Thyroid gland (tissue), 4 donors: Measurements from ENCODE around the gene CPNE9. TPM values are rescaled to one million over a fixed set of nuclear protein-coding genes. Genes with fewer than 3 reads are reported as not detected.
"Not testable (repeated sequence)": the region's sequence is repeated elsewhere in the genome, so short reads cannot be mapped to it uniquely, and the experiment has no call there.

Source experiments
- DNase-seq, 2 donors: peaks; one replicate each; pipeline ENCODE4 v3.0.0-alpha.2; 2019
- H3K27ac ChIP-seq, 3 donors: fragments of 200-600 bp; sonication (generic); 1 replicate in 2 of 3; 2 replicates in 1 of 3; pipeline ENCODE4 v1.5.1; 2016 to 2019; ENCODE audit warnings: mild to moderate bottlenecking in 1 of 3, moderate library complexity in 1 of 3
- H3K27me3 ChIP-seq: fragments of 200-600 bp; sonication (generic); one replicate; pipeline ENCODE4 v1.5.1; 2019
- H3K36me3 ChIP-seq, 2 donors: fragments of 200-600 bp; sonication (generic); one replicate each; pipeline ENCODE4 v1.5.1; 2016 to 2019
- H3K4me1 ChIP-seq, 2 donors: fragments of 200-600 bp; sonication (generic); one replicate each; pipeline ENCODE4 v1.5.1; 2017 to 2019
- H3K4me3 ChIP-seq, 3 donors: fragments of 200-600 bp; sonication (generic); replicated peaks in 1 of 3; 1 replicate in 2 of 3; 2 replicates in 1 of 3; pipeline ENCODE4 v1.5.1; 2016; ENCODE audit warnings: mild to moderate bottlenecking in 1 of 3
- H3K9me3 ChIP-seq: fragments of 200-600 bp; sonication (generic); one replicate; pipeline ENCODE4 v1.5.1; 2017
- POLR2A ChIP-seq, 2 donors: fragments of 450-650 bp; IDR thresholded peaks; one replicate each; pipeline ENCODE4 v1.6.1; 2017; ENCODE audit warnings: antibody characterized with exemption in 2 of 2, mild to moderate bottlenecking in 2 of 2, moderate library complexity in 1 of 2
- WGBS, 2 donors: methylation state at CpG; one replicate each; pipeline ENCODE4 v1.1.5; 2017; 5-methylcytosine and 5-hydroxymethylcytosine counted together
- intact Hi-C: fragments of 100-400 bp; cut with DNase I; formaldehyde crosslinking; loops from one replicate; pipeline ENCODE4 v1.15.1; 2023
- total RNA-seq, 4 donors: library from RNA; depleted of rRNA; stranded (reverse); fragments of >200 nt; gene quantifications; one replicate each; pipeline ENCODE4 v1.2.3, GENCODE V29; 2016
- TF ChIP-seq, protein P1 (sequence below), 6 experiments: fragments of 200-600 bp in 3 of 6; fragments of 450-650 bp in 3 of 6; sonication (generic) in 3 of 6; IDR thresholded peaks; one replicate each; pipeline ENCODE4 v1.5.1; 2016 to 2019; ENCODE audit warnings: antibody characterized with exemption in 6 of 6, mild to moderate bottlenecking in 2 of 6, inconsistent platforms in 1 of 6, moderate library complexity in 1 of 6

CPNE9 gene
- total RNA-seq, 4 donors from 2014 or later = not detected

DNA sequence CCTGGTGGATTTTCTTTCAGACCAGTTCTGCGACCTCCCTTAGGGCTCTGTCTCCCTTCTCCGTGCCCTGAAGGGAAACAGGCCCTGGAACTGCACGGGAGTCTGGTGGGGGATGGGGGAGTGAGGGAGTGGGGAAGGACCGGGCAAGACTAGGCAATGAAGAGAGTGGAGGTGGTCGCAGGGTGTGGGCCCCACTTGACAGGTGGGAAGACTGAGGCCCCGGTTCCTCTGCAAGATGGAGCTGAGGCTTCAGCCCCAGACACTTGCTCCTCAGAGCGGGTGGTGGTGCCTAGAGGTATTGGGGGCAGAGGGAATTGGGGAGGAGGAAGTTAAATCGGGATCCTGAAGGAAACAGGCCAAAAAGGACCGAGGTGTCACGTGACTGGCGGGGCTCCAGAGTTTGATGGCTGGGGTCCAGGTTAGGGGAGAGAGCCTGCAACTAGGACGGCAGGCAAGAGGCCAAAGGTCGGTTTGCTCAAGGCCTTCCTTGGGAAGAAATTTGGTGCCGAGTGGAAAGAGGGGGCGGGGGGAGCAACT lies 66.7 kb downstream of the CPNE9 start:
- H3K27me3 ChIP-seq = no peaks in the 10 kb centered on the region
- DNase-seq = peak; percentile 92 to 94
- no peaks in the 10 kb centered on the region for H3K36me3 ChIP-seq
- H3K27ac ChIP-seq = peak overlapping the region; percentile 78 to 91 (median 83)
- TF ChIP-seq, protein P1, sequence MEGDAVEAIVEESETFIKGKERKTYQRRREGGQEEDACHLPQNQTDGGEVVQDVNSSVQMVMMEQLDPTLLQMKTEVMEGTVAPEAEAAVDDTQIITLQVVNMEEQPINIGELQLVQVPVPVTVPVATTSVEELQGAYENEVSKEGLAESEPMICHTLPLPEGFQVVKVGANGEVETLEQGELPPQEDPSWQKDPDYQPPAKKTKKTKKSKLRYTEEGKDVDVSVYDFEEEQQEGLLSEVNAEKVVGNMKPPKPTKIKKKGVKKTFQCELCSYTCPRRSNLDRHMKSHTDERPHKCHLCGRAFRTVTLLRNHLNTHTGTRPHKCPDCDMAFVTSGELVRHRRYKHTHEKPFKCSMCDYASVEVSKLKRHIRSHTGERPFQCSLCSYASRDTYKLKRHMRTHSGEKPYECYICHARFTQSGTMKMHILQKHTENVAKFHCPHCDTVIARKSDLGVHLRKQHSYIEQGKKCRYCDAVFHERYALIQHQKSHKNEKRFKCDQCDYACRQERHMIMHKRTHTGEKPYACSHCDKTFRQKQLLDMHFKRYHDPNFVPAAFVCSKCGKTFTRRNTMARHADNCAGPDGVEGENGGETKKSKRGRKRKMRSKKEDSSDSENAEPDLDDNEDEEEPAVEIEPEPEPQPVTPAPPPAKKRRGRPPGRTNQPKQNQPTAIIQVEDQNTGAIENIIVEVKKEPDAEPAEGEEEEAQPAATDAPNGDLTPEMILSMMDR (IDR thresholded peaks at IDR 0.05) = no peak
- H3K4me3 ChIP-seq = peak overlapping the region; percentile 4 to 74 (median 66)
- intact Hi-C loops = no loop called here
- WGBS, 2 donors = 10% methylated on average over 15 of the region's 15 CpGs
- H3K4me1 ChIP-seq = peaks cover 22 to 47% of the 10 kb centered on the region in 2 donors
- H3K9me3 ChIP-seq = no peaks in the 10 kb centered on the region

DNA sequence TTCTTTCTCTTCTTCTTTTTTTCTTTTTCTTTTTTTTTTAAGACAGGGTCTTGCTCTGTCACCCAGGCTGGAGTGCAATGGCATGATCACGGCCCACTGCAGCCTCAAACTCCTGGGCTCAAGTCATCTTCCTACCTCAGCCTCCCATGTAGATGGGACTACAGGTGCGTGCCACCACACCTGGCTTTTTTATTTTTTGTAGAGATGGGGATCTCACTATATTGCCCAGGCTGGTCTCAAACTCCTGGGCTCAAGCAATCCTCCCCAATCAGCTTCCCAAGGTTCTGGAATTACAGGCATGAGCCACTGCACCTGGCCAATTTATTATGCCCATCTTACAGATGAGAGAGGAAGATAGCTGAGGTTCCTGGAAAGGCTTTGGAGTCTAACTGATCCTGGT lies 67.4 kb downstream of the CPNE9 start:
- intact Hi-C loops, DNase-seq, H3K36me3 ChIP-seq, H3K9me3 ChIP-seq, H3K27me3 ChIP-seq, H3K4me3 ChIP-seq: not testable (repeated sequence)
- H3K4me1 ChIP-seq = peaks cover 22 to 42% of the 10 kb centered on the region in 2 donors
- WGBS, 2 donors = 89 to 95% methylated on average over 2 of the region's 2 CpGs
- H3K27ac ChIP-seq = peak overlapping the region; percentile 78 to 91 (median 83)

DNA sequence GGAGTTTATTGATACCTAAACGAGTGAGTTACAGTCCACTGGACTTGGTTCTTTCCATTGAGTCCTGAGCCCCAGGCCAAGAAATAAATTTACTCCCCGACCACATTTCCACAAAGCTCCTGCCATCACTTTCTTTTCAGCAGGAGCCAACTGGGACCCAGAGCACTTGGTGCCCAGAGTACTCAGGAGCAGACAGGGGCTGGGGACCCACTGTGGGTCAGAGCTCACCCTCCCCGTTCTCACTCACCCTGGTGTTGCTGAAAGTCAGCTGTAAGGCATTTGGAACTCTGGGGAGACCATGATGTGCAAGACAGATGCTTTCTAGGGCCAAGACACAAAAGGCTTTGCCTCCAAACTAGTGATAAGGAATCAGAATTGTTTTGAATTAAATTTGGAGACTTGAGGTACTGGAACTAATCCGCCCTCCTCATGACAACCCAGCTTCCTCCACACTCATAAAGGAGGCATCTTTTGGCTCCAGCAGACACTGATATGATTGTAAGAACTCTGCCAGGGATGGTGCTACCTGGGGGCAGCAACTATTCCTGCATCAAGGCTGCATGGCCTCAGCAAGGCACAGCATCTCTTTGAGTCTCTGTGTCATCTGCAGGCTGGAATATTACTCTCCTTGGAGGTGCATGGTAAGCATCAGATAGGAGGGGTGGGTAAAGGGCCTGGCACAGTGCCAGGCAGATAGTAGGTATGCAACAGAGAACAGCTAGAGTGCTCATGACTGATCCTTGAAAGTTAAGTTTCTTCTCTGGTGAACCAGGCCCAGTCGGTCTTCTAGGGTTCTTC lies 73.5 kb downstream of the CPNE9 start:
- H3K36me3 ChIP-seq = peaks cover 0 to 3% of the 10 kb centered on the region in 2 donors
- no peak for DNase-seq
- no peak overlapping the region for H3K4me3 ChIP-seq
- intact Hi-C loops = no loop called here
- no peaks in the 10 kb centered on the region for H3K27me3 ChIP-seq
- no peaks in the 10 kb centered on the region for H3K9me3 ChIP-seq
- TF ChIP-seq POLR2A (IDR thresholded peaks at IDR 0.05) = no peak
- TF ChIP-seq, protein P1 (IDR thresholded peaks at IDR 0.05) = no peak
- H3K4me1 ChIP-seq = peaks cover 0 to 40% of the 10 kb centered on the region in 2 donors
- WGBS, 2 donors = 71 to 82% methylated on average over 5 of the region's 5 CpGs
- H3K27ac ChIP-seq = no peak overlapping the region

DNA sequence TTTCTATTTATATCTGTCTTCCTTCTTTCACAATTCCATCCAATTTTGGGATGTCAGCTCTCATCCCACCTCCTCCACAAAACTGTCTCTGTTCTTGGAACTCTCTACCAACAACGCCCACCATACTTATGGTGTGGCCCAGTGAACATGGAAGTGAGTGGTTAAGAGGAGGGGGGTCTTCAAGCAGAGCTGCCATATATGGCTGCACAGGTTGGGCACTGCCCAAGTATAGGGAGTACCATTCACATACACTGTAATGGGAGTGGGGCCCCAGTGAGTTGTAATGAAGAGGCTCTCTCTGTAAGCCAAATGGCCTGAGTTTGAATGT lies 74.0 kb downstream of the CPNE9 start:
- Histone ChIP-seq H3K27me3 (no peaks in the 10 kb centered on the region), H3K4me3 (no peak overlapping the region), H3K4me1 (peaks cover 0 to 45% of the 10 kb centered on the region in 2 donors), H3K9me3 (no peaks in the 10 kb centered on the region), H3K27ac (no peak overlapping the region), H3K36me3 (peaks cover 0 to 6% of the 10 kb centered on the region in 2 donors)
- WGBS, 2 donors = 72 to 79% methylated on average over 1 of the region's 1 CpG
- TF ChIP-seq POLR2A (IDR thresholded peaks at IDR 0.05) = no peak
- TF ChIP-seq, protein P1 (IDR thresholded peaks at IDR 0.05) = no peak
- no peak for DNase-seq
- intact Hi-C loops = no loop called here

DNA sequence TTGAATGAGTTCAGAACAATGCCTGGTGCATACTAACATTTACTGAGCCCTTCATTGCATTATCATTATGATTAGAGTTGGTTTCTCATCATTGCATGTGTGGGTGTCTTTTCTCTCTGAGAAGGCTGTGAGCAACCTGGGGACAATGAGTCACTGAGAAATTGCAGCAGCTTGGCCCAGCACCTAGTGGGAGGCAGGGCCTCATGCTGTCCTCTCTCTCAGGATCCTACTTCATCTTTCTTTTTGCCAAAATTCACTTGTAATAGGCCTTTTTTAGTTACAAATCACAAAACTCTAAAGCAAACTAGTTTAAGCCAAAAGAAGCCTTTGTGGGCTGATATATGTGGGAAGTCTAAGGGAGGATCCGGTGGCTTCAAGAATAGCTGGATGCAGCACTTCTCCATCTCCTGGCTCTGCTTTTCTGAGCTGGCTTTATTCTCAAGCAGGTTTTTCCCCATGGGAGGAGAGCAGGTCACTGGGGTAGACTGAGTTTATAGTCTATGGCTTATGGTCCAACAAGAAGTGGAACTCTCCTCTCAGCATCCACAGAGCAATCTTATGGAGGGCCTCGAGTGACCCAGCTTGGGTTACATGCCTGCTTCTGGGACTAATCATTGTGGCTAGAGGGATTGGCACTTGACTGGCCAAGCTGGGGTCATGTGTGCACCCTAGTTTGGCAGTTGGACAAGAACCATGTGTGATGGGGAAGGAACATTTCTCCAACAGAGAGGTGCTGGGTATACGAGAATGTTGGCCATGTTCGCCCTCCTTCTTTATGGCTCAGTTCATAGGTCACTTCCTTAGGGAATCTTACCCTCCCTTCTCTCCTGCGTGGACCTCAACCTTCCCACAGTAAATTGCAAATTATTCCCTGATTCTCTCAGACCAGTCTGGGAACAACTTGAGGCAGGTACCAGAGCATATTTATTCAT lies 74.8 kb downstream of the CPNE9 start:
- no peak for DNase-seq
- no peak for TF ChIP-seq POLR2A (IDR thresholded peaks at IDR 0.05)
- TF ChIP-seq, protein P1 (IDR thresholded peaks at IDR 0.05) = no peak
- H3K27me3 ChIP-seq = no peaks in the 10 kb centered on the region

More for the DNA sequence above, 74.8 kb downstream of the CPNE9 start:
- peaks cover 0 to 11% of the 10 kb centered on the region in 2 donors for H3K36me3 ChIP-seq
- 80 to 85% methylated on average over 4 to 5 of the region's 5 CpGs for WGBS, 2 donors
- H3K27ac ChIP-seq = no peak overlapping the region
- intact Hi-C loops = no loop called here
- H3K4me1 ChIP-seq = peaks cover 0 to 45% of the 10 kb centered on the region in 2 donors
- no peak overlapping the region for H3K4me3 ChIP-seq
- H3K9me3 ChIP-seq = no peaks in the 10 kb centered on the region
